NCI-H748 (cell line): ENCODE data around the gene AP1S2.
"Not testable (repeated sequence)": the region's sequence is repeated elsewhere in the genome, so short reads cannot be mapped to it uniquely, and the experiment has no call there.

Experiments
- DNase-seq: peaks from one replicate; lab custom pipeline; 2025; ENCODE audit not compliant: unreplicated experiment; lab: John Stamatoyannopoulos, UW

Gene AP1S2

DNA sequence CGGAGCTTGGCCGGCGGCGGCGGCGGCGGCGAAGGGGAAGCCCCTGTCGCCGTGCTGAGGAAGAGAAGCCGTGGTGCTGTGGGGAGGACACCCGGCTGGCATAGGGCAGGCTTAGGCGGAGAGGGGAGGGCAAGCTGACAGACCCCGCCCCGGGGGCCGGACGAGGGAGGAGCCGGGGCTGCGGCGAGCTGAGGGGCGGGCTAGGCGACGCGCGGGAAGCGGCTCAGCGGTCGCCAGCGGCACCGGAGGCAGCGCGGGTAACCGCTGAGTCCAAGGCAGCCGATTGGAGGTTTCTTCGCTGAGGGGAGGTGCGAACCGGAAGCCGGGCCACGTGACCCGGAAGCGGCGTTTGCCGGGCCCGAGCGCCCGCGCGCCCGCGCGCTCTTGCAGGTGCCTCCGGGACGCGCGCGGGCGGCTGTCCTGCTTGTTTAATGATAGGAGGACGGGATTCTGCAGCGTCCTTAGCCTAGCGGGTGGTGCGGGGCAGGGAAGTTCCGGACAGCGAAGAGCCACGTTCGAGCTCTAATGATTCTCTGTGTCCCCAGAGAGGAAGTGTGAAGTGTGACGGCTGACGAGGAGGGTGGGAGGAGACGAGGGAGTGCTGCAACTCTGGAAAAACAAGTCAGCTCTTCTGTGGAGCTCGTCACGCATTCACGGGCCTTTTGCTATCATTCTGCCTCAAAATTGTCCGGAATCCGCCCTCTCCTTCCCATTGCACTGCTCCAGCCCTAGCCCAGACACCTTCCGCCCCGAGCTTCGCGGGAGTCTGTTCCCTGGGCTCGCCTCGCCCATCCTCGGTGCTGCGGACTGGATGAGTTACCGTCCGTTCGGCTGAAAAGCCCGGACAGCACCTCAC is at the start of gene AP1S2:
Gene AP1S2, minus strand, starts transcription at position 102 of the 856 bp plus-strand sequence. CDS start 2,289 bp downstream, outside the sequence.
- DNase-seq, result peak; percentile 96

DNA sequence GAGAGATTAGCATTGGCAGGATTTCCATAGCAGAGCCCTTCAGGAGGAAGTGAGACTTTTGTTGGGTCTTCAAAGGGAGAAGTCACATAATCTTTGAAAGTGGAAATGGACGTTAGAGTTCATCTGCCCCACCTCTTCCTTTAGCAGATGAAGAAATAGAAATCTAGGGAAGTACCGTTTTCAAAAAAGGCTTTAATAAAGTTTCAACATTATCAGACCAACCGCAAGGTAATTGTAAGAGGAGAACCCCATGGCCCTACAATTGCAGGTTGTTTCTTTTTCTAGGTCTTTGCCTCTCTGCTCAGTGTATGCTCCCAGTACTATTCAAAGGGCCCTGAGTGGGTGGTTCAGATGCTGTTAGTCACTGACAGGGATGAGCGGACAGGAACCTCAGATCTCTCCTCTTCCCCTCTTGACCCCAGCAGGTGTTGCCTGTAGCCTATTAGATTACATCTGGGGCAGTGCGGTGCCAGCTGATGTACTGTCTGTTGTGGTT is 48.6 kb upstream of the AP1S2 start:
- DNase-seq, result no peak

DNA sequence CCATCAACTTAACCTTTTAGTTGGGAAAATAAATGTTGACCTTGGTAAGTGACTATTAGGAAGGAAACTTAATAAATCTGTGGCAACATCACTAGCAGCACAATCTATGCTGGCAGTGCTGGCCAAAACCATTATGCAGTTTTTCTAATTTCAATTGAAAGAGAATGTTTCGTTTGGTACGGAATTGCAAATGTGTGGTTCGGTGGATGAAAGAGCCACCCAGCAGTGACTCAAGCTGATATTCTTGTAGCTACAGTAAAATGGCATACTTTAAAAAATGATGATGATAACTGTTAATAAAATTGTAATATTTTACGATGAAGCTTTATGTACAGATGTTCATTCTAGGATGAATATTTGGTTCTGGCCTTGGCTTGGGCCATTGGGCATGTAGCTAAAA is 40.7 kb upstream of the AP1S2 start:
- no peak for DNase-seq

DNA sequence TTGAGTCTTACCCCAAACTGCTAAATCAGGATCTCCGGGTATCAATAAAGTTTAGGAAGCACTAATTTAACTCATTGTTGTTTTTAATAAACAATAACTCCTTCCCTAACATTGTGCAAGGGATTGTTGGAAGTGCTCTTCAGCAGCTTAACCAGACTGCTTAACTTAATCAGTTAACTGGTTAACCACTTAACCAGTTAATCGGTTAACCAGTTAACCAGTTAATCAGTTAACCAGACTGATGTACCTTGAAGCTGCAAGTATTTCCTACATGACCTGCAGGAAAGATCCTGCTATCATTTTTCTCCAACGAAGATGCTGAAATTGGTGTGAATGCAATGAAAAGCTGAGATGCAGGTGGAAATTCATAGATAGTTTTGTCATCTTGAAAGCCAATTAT is 40.1 kb upstream of the AP1S2 start:
- DNase-seq, result no peak

DNA sequence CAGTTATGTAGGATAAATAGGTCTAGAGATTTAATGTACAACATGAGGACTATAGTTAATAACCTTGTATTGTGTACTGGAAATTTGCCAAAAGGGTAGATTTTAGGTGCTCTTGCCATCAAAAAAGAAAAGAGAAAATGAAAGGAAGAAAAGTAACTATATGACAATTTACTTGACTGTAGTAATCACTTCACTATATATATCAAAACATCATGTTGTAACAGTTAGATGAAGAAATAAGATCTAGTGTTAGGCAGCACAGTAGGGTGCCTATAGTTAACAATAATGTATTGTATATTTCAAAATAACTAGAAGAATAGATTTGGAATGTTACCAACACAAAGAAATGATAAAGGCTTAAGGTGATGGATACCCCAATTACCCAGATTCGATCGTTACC is 35.9 kb upstream of the AP1S2 start:
- DNase-seq, result no peak

DNA sequence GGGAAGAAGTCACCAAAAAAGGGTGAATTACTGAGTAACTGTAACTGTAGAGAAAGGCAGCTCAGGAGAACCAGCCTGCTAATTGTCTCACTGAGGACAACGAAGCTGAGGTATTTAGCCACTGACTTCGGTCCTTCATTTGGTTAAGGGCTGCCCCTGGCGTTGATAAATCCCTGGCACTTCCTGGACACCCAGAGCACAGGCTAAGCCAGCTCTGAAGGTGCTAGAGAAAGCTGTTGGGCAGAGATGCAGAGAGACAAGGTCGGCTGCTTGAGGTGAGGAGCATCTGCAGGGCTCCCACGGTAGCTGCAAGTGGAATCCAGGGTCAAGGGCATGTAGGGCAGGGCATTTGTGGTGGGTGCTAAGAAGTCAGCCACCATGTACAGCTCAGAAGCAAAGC is 33.4 kb upstream of the AP1S2 start:
- no peak for DNase-seq

DNA sequence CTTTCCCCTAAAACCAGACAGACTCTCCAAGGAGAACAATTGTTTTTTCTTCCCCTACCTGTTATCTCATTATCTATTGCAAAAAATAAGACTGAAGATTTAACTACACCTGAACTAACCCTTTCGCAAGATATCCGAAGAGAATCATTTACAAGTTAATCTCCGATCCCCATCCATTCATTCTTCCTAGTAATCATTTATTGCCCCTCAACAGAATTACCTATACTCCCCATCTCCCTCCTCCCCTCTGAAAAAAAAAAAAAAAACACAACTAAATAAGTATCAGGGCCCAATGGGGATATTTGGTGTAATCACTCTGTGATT is 28.9 kb upstream of the AP1S2 start:
- no peak for DNase-seq

DNA sequence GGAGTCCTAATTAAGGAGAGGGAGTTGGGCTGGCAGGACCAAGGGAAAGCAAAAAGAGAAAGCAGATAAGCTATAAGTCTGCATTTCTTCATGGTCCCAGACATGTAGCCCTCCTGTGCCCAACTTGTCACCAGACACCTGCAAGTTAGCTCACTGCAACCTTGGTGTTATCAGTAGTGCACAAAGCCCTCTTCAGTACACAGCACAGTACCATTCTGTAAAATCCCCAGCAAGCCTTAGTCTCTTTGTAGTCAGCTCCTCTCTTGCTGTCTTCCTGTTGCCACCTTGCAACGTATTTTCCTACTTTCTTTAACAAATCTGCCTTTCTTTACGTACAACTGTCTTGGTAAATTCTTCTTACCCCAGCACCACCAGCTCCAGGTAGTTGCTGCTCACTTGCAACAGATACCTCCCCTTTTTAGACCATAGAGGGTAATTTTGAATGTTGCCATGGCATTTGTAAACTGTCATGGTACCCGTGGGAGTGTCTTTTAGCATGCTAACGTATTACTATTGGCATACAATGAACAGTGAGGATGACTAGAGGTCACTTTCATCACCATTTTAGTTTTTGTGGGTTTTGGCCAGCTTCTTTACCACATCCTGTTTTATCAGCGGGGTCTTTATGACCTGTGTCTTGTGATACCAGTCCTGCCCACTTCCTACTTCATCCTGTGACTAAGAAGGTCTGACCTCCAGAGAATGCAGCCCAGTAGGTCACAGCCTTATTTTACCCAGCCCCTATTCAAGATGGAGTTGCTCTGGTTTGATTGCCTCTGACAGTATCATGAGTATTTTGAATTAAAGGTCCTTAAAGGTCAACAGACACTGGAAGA is 28.3 kb upstream of the AP1S2 start:
- no peak for DNase-seq

DNA sequence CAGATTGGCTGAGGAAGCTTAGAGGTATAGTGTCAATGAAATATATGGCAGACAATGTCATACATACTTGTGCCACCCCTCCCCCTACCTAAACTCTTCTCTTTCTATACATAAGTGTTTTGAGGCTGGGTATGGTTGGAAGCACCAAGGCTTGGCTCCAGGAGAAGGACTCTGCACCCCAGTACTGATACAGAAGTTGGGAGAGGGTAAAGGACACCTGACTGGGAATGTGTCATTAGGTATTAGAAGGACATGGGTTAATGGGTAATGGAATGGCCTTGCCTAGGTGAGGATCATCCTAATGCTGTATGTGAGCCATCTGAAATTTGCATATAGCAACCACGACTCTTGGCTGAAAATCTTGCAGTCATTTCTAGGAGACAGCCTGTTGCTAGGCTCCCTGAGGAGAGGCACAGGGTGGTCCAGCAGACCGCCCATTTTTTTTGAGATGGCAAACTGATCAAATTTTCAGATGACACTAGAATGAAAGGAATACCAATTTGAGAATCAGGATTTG is 26.8 kb upstream of the AP1S2 start:
- no peak for DNase-seq

DNA sequence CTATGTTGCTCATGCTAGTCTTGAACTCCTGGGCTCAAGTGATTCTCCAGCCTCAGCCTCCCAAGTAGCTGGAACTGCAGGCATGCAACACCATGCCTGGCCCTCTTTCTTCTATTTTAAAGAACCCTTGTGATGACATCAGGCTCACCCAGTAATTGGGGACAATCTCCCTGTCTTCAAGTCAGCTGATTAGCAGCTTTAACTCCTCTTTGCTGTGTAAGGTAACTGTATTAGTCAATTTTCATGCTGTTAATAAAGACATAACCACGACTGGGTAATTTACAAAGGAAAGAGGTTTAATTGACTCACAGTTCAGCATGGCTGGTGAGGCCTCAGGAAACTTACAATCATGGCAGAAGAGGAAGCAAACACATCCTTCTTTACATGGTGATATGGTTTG is 23.3 kb upstream of the AP1S2 start:
- not testable (repeated sequence) for DNase-seq

DNA sequence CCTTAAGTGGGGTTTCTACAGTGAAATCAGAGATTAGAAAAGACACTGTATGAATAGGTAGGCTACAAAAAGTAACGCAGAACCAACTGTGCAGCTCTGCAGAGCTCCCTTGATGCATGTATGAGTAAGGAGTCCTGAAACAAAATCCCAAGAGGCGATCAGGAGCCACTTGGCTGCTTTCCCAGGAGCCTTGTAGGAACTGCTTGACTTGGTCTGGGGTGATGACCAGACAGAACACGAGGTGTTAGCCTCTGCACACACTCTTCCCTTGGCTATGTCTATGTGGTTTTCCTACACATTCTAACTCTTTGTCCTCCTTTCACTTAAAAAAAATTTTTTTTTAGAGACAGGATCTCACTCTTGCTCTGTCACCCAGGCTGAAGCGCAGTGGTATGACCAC is 22.8 kb upstream of the AP1S2 start:
- DNase-seq, result no peak

DNA sequence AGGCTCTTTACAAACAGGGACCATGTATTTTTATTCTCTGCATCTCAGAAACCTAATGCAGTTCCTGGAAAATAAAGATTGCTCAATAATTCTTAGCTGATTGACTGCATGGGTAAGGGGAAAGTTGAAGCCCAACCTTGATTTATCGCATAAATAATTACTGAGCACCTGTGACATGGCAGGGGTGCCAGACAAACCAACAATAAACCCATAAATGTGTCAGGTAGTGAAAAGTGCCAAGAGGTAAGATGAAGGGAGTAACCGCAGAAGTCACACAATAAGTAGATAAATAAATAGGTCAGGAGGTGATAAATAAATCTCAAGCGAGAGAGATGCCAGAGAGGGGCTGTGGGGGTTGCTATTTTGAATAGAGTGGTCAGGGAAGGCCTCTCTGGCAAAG is 20.1 kb upstream of the AP1S2 start:
- peak; percentile 53 for DNase-seq

DNA sequence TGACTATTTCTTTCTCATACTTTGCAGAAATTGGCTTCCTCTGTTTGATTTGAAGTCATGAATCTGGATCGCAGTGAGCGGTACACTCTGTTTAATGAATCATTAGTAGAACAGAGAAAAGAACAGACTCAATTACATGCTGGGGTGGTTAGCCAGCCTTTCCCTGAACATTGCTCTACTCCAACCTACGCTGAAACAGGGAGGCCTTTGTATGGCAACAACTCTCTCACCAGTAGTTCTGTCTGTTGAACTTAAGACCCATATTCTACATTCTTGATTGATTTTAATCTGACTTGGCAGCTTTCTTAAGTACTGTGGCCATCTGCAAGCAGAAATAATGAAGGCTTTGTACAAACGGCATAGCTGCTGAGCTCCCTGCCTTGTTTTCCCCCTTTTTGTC is 19.0 kb upstream of the AP1S2 start:
- no peak for DNase-seq

DNA sequence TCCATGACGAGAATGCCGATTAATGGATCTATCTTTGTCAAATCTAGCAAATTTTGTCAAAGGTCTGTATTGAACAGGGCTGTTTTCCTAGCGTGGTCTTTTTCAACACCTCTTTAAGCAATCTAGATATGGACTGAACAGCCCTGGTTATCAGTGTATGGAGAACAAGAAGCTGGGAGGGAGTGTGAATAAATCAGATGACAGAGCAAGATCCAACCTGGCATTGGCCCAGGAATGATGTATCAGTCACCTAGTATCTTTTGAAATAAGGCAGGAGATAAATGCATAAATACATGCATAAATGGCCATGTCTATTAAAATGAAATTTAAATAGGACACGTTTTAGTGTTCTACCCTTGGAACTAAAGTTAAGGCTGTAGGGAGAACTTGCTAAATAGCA is 15.7 kb upstream of the AP1S2 start:
- DNase-seq, result no peak

DNA sequence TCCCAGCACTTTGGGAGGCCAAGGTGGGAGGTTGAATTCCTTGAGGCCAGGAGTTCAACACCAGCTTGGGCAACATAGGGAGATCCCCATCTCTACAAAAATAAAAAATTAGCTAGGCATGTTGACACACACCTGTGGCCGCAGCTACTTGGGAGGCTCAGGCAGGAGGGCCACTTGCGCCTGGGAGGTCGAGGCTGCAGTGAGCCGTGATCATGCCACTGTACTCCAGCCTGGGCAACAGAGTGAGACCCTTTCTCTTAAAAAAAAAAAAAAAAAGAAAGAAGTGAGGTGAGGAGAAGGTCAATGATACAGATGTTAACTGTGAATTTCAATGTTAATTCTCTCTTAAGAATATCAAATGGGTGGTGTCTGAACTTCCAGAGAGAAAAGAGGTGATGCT is 15.1 kb upstream of the AP1S2 start:
- DNase-seq, result no peak

DNA sequence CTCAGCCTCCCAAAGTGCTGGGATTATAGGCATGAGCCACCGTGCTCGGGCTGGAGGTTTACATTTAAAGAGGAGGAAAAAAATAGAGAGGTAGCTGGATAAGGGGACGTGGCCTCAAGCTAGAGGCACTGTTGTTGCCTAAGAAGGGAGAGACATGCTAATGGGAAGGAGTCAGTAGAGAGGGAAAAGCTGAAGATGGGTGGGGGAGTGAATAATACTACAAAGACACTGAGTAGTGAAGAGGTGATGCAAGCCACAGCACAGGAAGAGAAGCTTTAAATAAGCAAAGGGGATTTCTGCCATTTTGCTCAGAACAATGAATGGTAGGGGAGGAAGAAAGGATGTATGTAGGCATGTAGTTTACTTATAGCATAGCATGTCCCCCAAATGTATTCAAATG is 11.5 kb upstream of the AP1S2 start:
- DNase-seq, result no peak

DNA sequence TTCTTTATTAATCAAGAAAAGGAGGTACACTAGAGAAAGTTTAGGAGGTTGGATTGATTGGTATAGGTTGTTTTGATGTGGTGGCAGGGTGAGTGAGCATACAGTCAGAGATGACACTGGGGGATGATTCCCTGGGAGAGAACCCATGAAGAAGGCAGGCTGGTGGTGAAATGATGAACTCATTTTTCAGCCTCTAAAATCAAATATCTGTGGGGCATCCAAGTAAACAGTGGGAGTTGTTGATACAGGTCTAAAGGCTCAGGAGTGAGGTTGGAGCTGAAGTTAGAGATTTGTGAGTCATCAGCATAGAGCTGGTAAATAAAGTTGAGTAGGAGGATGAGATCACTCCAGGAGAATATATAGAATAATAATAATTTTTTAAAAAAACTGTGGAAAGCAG is 10.0 kb upstream of the AP1S2 start:
- DNase-seq, result no peak

DNA sequence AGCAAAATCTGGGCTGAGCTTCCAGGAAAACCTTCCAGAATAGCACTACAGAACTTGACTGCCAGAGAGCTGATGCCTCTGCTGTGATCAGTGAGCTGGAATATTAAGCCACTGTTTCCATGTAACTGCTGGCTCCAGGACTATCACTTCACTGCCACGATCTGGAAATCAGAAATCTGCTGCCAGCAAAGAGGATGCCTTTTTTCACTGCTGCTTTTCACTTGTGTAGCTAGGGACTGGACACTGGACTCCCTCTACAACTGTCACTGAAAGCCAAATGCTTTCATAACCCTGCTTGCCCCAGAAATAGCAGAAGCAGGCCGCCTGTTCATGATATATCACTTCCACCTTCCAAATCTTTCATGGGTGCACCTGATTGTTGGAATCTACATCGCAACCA is 9.4 kb upstream of the AP1S2 start:
- no peak for DNase-seq

DNA sequence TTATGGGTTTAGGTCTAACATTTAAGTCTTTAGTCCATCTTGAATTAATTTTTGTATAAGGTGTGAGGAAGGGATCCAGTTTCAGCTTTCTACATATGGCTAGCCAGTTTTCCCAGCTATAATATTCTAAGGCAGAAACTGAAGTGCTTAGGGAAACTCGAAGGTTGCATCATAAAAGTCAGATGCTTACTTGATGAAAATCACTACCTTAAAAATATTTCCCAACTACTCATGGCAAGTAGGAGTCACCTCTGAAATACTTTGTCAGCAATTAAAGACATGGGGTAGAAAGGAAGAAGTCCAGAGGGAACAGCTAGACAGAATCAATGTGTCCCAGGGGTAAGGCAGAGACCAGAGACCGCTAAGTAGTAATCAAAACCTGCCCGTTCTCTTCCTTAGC is 6.3 kb upstream of the AP1S2 start:
- no peak for DNase-seq

DNA sequence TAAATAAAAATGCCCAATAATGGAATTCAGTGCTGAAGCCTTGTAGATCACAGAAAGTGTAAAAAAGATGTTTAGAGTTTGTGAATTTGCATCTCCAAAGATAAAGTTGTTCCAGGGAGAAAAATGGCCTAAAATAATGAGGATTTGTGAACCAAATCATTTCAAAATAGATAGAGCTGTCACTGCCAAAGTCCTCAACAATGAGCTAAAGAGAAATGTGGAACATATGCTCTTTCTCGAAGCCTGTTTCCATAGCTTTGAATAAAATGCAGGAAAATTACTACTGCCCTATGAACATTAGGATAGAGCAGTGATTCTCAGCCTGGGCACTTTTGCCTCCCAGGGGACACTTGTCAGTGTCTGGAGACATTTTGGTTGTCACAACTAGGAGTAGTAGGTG is 3.4 kb upstream of the AP1S2 start:
- DNase-seq, result no peak

DNA sequence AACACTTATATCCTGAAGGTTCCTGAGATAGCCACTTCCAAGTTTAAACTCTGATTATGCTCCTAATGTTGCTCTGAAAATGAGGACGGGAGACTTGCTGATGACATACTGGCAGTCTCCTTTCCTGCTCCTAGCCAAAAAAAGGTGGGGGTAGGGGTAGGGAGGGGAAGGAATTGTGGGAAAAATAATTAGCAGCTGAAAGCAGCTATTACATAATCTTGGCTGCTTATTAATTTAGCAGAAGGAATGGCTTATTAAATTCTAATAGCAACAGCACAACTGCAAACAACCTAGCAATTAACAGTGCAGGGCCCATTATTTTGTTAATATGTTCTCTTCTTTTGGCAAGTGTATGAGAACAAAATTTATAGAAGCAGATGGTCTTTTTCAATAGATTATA is 2.0 kb upstream of the AP1S2 start:
- no peak for DNase-seq

DNA sequence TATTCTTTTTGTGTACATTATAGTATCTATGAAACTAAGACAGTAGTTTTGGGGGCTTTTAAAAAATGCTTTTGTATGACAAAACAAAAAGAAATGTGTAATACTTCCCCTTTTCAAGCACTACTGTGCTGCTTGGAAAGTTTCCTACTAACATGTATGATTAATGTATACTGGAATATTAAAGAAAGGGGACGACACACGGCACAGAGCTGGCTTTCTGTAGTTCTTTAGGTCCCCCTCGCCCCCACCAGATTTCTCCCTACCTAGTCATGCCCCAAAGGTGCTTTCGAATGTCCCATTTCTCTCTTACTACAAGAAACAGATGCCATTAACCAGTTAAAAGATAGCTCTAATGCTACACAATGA is 1.6 kb upstream of the AP1S2 start:
- no peak for DNase-seq
